Activated CD8-positive, alpha-beta memory T cell treated with anti-CD3 and anti-CD28 coated beads for 36 hours (primary cell): ENCODE data around the gene SMIM5. TPM values are rescaled to one million over a fixed set of nuclear protein-coding genes. Genes with fewer than 3 reads are reported as not detected.
"Not testable (repeated sequence)": the region's sequence is repeated elsewhere in the genome, so short reads cannot be mapped to it uniquely, and the experiment has no call there.

ENCODE experiments used
- CTCF ChIA-PET: fragments of 350-600 bp; sonication (Branson Sonifier 250); formaldehyde crosslinking; loops from one replicate; lab custom pipeline; 2021; ENCODE audit warnings: antibody characterized with exemption; lab: Charles Lee
- POLR2A ChIA-PET: fragments of 350-600 bp; sonication (Branson Sonifier 250); formaldehyde crosslinking; loops from one replicate; lab custom pipeline; 2021; ENCODE audit warnings: antibody characterized with exemption; lab: Charles Lee
- total RNA-seq, 2 experiments: library from RNA; stranded (reverse); gene quantifications; one replicate each; pipeline ENCODE4 v1.2.3, GENCODE V29; 2021

The SMIM5 gene
- total RNA-seq = under 1 TPM in 1 of 2 experiments, not detected in 1; 0.25 TPM

- CTCF ChIA-PET = interaction anchor here (0.6 to 4.9 kb wide), 36 partner anchors 9 to 327 kb away, joined by 3 to 153 read pairs (median 4); partner anchors contain the start of genes GALK1, RECQL5, SAP30BP and TMEM94
- POLR2A ChIA-PET = interaction anchor here (0.6 to 1.1 kb wide), 4 partner anchors 115 to 1002 kb away, joined by 3 to 9 read pairs (median 3); no protein-coding TSS in a partner anchor
Observed at GRCh38 chr17:75632863-75633485, at the start of gene SMIM5. Gene SMIM5 (plus strand): TSS chr17:75633434. CDS start chr17:75640202, 6,768 bp downstream.

DNA sequence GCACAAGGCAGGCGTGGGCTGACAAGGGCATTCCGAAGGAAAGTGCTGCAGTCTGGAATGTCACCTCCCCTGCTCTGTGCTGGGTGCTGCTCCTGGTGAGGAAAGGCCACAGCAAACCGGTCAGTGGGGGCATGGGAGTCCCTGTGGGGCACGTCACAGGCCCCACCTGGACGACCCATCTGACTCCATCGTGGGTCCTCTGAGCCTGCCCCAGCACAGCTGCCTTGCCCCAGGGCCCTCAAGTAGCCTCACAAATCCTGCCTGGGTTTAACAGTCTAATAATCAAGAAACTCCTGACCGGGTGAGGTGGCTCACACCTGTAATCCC, 48.4 kb upstream of the SMIM5 start:
- ChIA-PET CTCF (interaction anchor here (1.1 to 1.3 kb wide), 2 partner anchors 59 to 169 kb away, joined by 3 to 4 read pairs; no protein-coding TSS in a partner anchor), POLR2A (no interaction called here)

- ChIA-PET CTCF (interaction anchor here (0.6 to 1.6 kb wide), 7 partner anchors 11 to 162 kb away, joined by 3 to 6 read pairs (median 4); partner anchors contain the start of gene TSEN54), POLR2A (interaction anchor here (0.7 to 1.1 kb wide), 3 partner anchors 9 to 242 kb away, joined by 3 to 5 read pairs (median 4); no protein-coding TSS in a partner anchor)
Observed at GRCh38 chr17:75587675-75588595, 45.3 kb upstream of the SMIM5 start, which contains the start of gene MYO15B. Gene MYO15B (plus strand): TSS chr17:75587800. CDS start chr17:75588058, 258 bp downstream.

- ChIA-PET POLR2A (interaction anchor here (0.7 to 1.1 kb wide), 3 partner anchors 9 to 243 kb away, joined by 3 to 5 read pairs (median 4); no protein-coding TSS in a partner anchor), CTCF (interaction anchor here (0.6 to 1.6 kb wide), 8 partner anchors 10 to 299 kb away, joined by 3 to 6 read pairs (median 4); partner anchors contain the start of genes SLC25A19 and TSEN54)
Observed at GRCh38 chr17:75588596-75589011, 44.6 kb upstream of the SMIM5 start.

- ChIA-PET POLR2A (interaction anchor here (0.7 to 1.2 kb wide), 3 partner anchors 10 to 244 kb away, joined by 3 to 5 read pairs (median 3); partner anchors contain the start of gene TSEN54), CTCF (interaction anchor here (0.6 to 1.5 kb wide), 11 partner anchors 10 to 300 kb away, joined by 3 to 6 read pairs (median 4); partner anchors contain the start of genes SLC25A19 and TSEN54)
Observed at GRCh38 chr17:75589012-75589918, 44.0 kb upstream of the SMIM5 start.

DNA sequence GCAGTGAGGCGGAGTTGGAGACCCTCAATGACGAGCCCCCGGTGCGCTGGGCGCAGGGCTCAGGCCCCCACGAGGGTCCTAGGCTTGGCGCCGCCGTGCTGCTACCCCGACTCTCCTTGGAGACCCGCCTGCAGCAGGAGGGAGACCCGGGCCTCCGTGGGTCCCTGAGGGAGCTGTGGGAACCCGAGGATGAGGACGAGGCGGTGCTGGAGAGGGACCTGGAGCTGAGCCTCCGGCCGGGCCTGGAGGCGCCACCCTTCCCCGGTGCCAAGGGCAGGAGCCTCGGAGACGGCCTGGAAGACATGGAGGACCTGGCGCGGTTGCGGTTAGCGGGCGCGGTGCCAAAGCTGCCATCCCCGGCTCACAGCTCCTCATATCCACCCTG, 43.3 kb upstream of the SMIM5 start:
- POLR2A ChIA-PET = interaction anchor here (1.2 kb wide), 1 partner anchor 73 kb away, joined by 3 read pairs; the partner anchor contains the start of gene TSEN54
- CTCF ChIA-PET = interaction anchor here (0.6 to 1.5 kb wide), 7 partner anchors 9 to 164 kb away, joined by 3 to 6 read pairs (median 4); partner anchors contain the start of genes SMIM5 and TSEN54

DNA sequence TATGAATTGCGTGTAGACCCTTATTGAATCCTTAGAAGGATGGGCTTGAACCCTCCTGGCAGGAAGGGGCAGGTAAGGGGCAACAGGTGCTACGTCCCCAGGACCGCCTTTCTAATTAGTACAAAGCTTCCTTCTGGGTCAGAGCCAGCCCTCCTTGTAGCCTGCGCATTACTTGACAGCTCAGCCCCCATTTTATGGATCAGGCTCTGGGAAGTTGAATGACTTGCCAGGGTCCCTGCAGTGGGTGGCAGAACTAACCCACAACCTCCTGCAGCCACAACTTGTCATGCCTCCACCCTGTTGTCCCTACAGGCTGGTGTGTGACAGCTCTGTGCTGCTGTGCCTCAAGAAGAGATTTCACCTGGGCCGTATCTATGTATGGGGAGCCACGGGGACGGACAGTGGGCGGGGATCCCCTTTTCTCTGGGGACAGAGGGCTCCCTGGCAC, 42.9 kb upstream of the SMIM5 start:
- POLR2A ChIA-PET = interaction anchor here (1.2 kb wide), 1 partner anchor 74 kb away, joined by 3 read pairs; the partner anchor contains the start of gene TSEN54
- CTCF ChIA-PET = interaction anchor here (0.6 to 1.5 kb wide), 6 partner anchors 8 to 163 kb away, joined by 3 to 6 read pairs (median 4); partner anchors contain the start of genes SMIM5 and TSEN54

- CTCF ChIA-PET = interaction anchor here (0.9 to 1.5 kb wide), 7 partner anchors 9 to 163 kb away, joined by 3 to 6 read pairs (median 4); partner anchors contain the start of genes SMIM5 and TSEN54
Observed at GRCh38 chr17:75590849-75591721, 42.1 kb upstream of the SMIM5 start.

GRCh38 chr17:75591722-75592302, 41.4 kb upstream of the SMIM5 start:
- ChIA-PET CTCF (interaction anchor here (1.0 to 1.5 kb wide), 3 partner anchors 9 to 40 kb away, joined by 3 to 6 read pairs (median 3); no protein-coding TSS in a partner anchor), POLR2A (no interaction called here)

More at GRCh38 chr17:75590849-75591721, 42.1 kb upstream of the SMIM5 start:
- POLR2A ChIA-PET = interaction anchor here (1.2 kb wide), 1 partner anchor 74 kb away, joined by 3 read pairs; the partner anchor contains the start of gene TSEN54

- POLR2A ChIA-PET = no interaction called here
- CTCF ChIA-PET = interaction anchor here (1.5 kb wide), 2 partner anchors 8 to 9 kb away, joined by 3 to 6 read pairs; no protein-coding TSS in a partner anchor
Observed at GRCh38 chr17:75592348-75593020, 40.8 kb upstream of the SMIM5 start.

GRCh38 chr17:75593430-75593829, 39.8 kb upstream of the SMIM5 start:
- POLR2A ChIA-PET = not testable (repeated sequence)
- CTCF ChIA-PET = interaction anchor here (0.6 kb wide), 2 partner anchors 141 to 409 kb away, joined by 4 read pairs; no protein-coding TSS in a partner anchor

DNA sequence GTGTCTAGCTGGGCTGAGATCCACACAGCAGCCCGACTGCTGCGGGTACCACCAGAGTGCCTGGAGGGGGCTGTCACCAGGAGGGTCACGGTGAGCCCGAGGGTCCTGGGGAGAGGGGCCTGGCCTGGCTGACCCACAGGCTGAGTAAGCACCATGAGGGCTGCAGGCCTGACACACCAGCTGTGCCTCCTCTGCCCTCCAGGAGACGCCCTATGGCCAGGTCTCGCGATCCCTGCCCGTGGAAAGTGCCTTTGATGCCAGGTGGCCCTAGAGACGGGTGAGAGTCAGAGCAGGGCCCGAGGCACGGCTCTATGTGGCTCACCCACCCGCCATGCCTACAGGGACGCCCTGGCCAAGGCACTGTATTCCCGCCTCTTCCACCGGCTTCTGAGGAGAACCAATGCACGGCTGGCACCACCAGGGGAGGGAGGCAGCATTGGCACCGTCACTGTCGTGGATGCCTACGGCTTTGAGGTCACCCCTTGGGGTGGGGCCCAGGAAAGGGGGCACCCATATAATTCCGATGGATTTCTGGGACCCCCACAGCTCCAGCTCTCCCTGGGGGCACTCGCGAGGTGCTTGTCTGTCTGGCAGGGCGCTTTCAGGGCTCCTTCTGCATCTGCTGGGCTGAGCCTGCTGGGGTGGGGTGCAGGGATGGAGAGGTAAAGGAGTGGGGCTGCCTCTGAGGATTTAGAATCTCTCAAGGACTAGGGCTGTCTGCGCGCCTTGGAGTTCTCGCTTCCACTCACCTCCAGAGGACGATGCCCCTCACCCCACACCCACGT, 38.5 kb upstream of the SMIM5 start:
- ChIA-PET POLR2A (no interaction called here), CTCF (no interaction called here)

DNA sequence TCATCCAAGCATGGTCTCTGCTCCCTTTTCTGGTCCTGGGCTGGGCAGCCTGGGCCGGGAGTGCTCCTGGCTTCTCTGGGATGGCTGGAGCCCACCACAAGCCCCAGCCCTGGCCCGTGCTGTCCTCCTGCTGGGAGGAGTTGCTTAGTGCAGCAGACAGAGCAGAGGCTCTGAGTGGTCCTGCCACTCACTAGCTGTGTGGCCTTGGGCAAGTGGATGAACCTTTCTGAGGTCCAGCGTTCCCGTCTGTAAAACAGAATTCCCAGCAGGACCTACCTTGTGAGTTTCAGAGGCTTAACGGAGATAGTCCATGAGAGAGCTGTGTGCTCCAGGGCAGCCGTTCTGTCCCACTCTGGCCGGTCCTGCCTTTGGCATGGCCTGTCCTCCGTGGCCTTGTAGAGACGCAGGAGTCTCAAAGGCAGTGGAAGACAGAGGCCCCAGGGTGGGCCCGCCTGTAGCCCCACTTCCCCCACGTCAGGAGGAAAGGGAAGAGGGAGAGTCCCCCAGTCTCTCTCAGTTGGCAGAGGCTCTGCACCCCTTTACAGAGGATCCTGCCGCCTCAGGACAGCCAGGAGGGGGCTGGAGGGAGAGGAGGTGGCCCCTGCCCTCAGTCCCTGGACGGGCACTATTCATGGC, 37.8 kb upstream of the SMIM5 start:
- ChIA-PET CTCF (no interaction called here), POLR2A (no interaction called here)

DNA sequence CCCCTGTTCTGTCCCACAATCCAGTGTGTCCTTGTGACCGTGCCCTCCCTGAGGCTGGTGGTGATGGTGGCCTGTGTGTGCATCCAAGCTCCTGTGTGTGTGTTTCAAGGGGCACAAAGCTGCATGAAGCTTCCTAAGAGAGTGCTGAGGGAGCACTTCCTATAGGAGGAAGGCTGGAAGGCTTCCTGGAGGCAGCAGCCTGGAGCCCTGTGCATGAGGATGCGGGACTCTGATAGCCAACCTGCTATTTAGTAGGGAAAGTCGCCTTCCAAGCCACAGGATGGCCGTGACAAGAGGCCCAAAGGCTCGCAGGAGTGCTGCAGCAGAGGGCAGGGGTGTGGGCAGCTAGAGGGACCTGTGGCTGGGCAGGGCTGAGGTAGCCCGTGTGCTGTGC, 37.3 kb upstream of the SMIM5 start:
- ChIA-PET CTCF (interaction anchor here (1.2 kb wide), 1 partner anchor 17 kb away, joined by 3 read pairs; no protein-coding TSS in a partner anchor), POLR2A (no interaction called here)
